Muscle layer of duodenum (tissue), 2 donors: ENCODE data around the gene PCSK1.

Experiments
- H3K27ac ChIP-seq: one replicate; pipeline ENCODE4 v1.7.0; 2013; ENCODE audit warnings: mild to moderate bottlenecking, low read length
- H3K27me3 ChIP-seq: one replicate; pipeline ENCODE4 v1.7.0; 2013; ENCODE audit warnings: low read depth, mild to moderate bottlenecking, control low read depth, low read length
- H3K36me3 ChIP-seq, 2 donors: one replicate each; pipeline ENCODE4 v1.7.0; 2013; ENCODE audit warnings: low read length in 2 of 2, control low read depth in 1 of 2, mild to moderate bottlenecking in 1 of 2; ENCODE audit not compliant: insufficient read depth in 2 of 2, control insufficient read depth in 1 of 2
- H3K4me1 ChIP-seq, 2 donors: one replicate each; pipeline ENCODE4 v1.7.0; 2013; ENCODE audit warnings: low read length in 2 of 2, mild to moderate bottlenecking in 2 of 2, control low read depth in 1 of 2, moderate library complexity in 1 of 2; ENCODE audit not compliant: insufficient read depth in 2 of 2, control insufficient read depth in 1 of 2
- H3K4me3 ChIP-seq, 2 donors: one replicate each; pipeline ENCODE4 v1.7.0; 2013; ENCODE audit warnings: low read length in 2 of 2, low read depth in 1 of 2, mild to moderate bottlenecking in 1 of 2
- H3K9me3 ChIP-seq, 2 donors: one replicate each; pipeline ENCODE4 v1.7.0; 2013; ENCODE audit warnings: low read length in 2 of 2, control low read depth in 1 of 2, mild to moderate bottlenecking in 1 of 2; ENCODE audit not compliant: control insufficient read depth in 1 of 2
- donor health status: healthy.

Gene PCSK1

DNA sequence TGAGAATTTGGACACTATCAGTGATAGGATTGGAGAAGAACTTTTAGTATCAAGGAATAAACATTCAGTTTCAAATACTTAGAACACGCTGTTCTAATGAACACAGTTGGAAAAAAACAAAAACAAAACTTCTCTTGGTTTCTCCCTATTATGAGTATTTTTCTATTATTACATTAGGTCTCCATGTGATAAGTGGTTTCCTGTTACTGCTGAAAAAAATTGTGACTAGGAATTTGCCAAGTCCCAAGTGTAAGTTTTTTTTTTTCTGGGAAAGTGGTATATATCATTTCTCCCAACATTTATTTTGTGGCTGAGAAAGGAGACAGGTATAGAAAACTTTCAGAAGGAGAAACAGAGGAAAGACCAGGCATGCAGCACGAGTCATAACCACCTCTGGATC is 41.1 kb downstream of the PCSK1 start:
- Histone ChIP-seq H3K4me3 (no peak overlapping the region), H3K27ac (no peak overlapping the region), H3K9me3 (no peaks in the 10 kb centered on the region), H3K36me3 (no peaks in the 10 kb centered on the region), H3K27me3 (no peaks in the 10 kb centered on the region), H3K4me1 (no peaks in the 10 kb centered on the region)

DNA sequence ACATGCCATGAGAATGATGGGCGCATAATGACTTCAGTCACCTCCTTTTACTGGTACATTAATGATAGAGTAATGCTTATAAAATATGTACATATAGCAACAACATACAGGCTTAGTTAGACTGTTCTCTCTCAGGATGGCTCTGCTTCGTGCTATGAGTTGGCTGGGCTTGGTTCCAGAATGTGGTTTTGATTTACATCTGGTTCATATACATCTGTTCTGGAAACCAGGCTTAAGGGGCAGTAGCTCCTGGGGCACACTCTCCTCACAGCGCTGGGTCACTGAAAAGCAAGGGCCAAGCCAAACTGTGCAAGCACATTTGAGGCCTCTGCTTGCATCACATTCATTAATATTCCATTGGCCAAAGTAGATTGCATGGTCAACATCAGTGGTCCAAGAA is 44.9 kb downstream of the PCSK1 start:
- Histone ChIP-seq H3K4me3 (no peak overlapping the region), H3K27me3 (no peaks in the 10 kb centered on the region), H3K9me3 (no peaks in the 10 kb centered on the region), H3K4me1 (peaks cover 0 to 4% of the 10 kb centered on the region in 2 donors), H3K27ac (no peak overlapping the region), H3K36me3 (no peaks in the 10 kb centered on the region)

DNA sequence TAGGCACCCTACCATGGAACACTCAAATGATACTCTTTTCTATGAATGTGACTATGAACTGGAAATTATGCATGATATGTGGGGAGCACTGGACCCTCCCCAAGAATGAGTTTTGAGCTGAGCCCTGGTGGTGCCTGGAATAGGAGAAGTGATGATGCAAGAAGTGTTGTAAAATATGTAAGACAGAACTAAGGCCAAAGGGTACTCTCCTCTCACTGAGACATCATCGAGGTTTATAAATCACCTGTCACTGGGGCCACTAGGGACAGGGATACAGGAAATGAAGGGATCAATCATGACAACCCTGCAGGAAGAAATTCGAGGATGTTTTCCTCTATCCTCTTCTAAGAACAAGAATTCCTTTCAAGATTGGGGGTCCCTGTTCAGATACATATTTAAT is 45.4 kb downstream of the PCSK1 start:
- no peak overlapping the region for H3K27ac ChIP-seq
- H3K27me3 ChIP-seq, result no peaks in the 10 kb centered on the region
- H3K9me3 ChIP-seq, result no peaks in the 10 kb centered on the region
- peaks cover 0 to 4% of the 10 kb centered on the region in 2 donors for H3K4me1 ChIP-seq
- H3K4me3 ChIP-seq, result no peak overlapping the region
- no peaks in the 10 kb centered on the region for H3K36me3 ChIP-seq

DNA sequence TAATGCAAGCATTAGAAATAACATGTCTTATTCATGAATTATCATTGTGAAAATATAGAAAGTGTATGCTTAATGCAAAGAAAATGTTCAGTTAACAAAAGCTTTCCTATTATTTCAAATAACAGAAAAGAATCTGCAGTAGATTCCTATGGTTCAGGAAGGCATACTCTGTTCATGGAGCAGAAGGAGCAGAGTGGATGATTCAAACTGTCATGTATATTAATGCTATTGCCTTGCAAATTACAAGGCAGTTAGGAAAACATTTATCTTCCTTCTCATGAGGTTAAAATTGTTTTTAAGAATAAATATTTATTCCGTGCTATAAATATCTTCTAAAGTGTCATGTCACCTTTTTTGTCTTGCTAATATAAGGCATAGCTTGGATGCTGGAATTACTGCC is 47.5 kb downstream of the PCSK1 start:
- Histone ChIP-seq H3K27me3 (no peaks in the 10 kb centered on the region), H3K4me3 (no peak overlapping the region), H3K36me3 (no peaks in the 10 kb centered on the region), H3K9me3 (no peaks in the 10 kb centered on the region), H3K27ac (no peak overlapping the region), H3K4me1 (peaks cover 0 to 4% of the 10 kb centered on the region in 2 donors)

DNA sequence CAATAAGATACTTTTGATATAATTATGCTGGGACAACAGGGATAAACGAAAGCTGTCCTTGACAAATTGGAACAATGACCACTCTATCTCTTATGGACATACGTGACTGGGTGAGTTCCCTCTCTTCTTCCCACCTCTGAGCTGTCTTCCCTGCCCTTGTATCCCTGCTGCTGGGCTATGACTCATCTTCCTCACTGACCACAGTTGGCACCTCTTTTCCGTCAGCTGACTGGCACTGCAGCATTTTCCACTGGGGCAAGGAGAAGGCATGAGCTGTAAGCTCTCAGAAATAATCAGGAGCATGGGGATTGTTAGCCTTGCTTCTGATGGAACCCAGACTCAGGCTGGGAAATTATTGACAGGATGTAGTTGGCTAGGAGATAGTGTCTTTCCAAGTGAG is 48.7 kb downstream of the PCSK1 start:
- H3K27ac ChIP-seq, result no peak overlapping the region

DNA sequence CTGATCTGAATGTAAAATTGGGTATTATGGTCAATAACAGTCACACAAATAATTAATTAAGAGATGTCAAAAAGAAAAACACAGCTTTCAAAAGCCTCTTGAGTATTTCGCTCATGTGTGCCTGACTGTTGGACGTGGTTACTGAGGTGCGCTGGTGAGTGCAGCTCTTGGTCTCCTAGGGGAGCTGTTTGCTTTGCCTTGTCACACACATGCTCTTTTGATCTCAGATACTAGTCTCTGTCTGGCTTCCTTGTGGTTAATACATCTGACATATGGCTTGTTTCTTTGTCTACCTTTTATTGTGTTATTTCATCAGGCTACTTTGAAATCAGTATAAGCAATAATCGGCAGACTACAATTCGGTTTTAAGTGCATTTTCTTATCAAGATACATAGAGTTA is 51.5 kb downstream of the PCSK1 start:
- H3K36me3 ChIP-seq, result no peaks in the 10 kb centered on the region
- H3K27ac ChIP-seq, result no peak overlapping the region
- peaks cover 0 to 4% of the 10 kb centered on the region in 2 donors for H3K4me1 ChIP-seq
- H3K4me3 ChIP-seq, result no peak overlapping the region
- no peaks in the 10 kb centered on the region for H3K27me3 ChIP-seq
- no peaks in the 10 kb centered on the region for H3K9me3 ChIP-seq

More for the DNA sequence above, 48.7 kb downstream of the PCSK1 start:
- no peaks in the 10 kb centered on the region for H3K36me3 ChIP-seq
- no peak overlapping the region for H3K4me3 ChIP-seq
- H3K4me1 ChIP-seq, result peaks cover 0 to 4% of the 10 kb centered on the region in 2 donors
- H3K27me3 ChIP-seq, result no peaks in the 10 kb centered on the region
- H3K9me3 ChIP-seq, result no peaks in the 10 kb centered on the region

DNA sequence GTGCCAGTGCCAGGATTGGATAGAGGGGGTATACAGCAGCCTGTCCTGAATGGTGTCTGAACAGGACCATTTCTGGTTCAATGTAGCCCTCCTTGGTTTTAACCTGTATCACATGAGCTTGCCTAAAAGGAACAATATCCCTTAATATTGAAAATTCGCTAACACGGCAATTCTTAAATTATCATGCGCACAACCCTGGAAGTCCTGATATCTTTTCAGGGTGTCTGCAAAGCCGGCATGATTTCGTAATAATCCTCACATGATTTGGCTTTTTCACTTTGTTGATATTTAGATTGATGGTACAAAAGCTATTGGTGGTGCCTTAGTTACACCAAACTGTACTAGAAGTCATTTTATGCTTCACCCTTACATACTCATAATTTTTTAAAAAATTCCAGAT is 53.2 kb downstream of the PCSK1 start:
- no peak overlapping the region for H3K27ac ChIP-seq
- no peaks in the 10 kb centered on the region for H3K4me1 ChIP-seq
- H3K36me3 ChIP-seq, result no peaks in the 10 kb centered on the region
- H3K4me3 ChIP-seq, result no peak overlapping the region
- no peaks in the 10 kb centered on the region for H3K9me3 ChIP-seq
- no peaks in the 10 kb centered on the region for H3K27me3 ChIP-seq

DNA sequence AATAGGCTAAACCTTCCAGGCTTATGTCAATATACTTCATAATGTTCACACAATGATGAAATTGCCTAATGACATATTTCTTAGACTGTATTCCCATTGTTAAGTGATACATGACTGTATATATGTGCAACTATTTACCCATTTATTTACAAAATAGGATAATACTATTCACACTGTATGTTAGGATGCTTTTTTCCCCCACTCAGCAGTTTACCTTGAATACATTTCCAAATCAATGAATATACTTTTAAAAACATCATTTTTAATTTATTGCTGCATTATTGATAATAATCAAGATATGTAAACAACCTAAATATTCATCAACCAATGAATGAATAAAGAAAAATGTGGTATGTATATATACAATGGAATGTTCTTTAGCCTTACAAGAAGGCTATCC is 55.5 kb downstream of the PCSK1 start:
- H3K27me3 ChIP-seq, result no peaks in the 10 kb centered on the region
- no peaks in the 10 kb centered on the region for H3K9me3 ChIP-seq
- H3K4me1 ChIP-seq, result no peaks in the 10 kb centered on the region
- H3K27ac ChIP-seq, result no peak overlapping the region
- no peak overlapping the region for H3K4me3 ChIP-seq
- no peaks in the 10 kb centered on the region for H3K36me3 ChIP-seq

DNA sequence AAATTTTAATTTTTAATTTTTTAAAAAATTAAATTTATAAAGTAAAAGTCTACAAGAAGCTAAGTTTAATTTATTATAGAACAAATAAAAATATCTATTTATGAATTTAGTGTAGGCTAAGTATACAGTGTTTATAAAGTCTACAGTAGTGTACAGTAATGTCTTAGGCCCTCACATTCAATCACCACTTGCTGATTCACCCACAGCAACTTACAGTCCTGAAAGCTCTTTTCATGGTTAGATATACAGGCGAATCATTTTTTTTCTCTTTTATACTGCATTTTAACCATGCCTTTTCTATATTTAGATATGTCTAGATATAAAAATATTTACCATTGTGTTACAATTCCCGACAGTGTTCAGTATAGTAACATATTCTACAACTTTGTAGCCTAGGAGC is 55.9 kb downstream of the PCSK1 start:
- no peaks in the 10 kb centered on the region for H3K36me3 ChIP-seq
- H3K4me3 ChIP-seq, result no peak overlapping the region
- H3K27ac ChIP-seq, result no peak overlapping the region
- H3K4me1 ChIP-seq, result no peaks in the 10 kb centered on the region
- no peaks in the 10 kb centered on the region for H3K9me3 ChIP-seq
- H3K27me3 ChIP-seq, result no peaks in the 10 kb centered on the region

DNA sequence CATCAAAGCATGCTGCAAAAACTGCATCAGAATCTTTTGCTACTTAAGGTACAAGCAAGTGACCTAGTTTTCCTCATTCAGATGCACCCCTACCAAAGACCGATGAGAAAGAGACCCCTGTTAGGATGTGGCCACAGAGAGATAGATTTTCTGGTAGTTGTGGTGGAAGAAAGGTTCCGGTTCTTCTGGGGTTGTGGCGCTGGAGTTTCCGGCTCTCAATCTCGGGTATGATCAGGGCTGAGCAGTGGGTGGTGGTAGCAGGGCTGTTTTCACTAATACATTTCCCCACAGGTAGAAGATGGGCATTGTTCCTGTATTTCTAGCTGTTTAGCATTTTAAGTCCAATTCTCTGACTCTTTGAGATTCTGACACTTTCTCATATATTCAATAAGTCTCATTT is 58.4 kb downstream of the PCSK1 start:
- H3K36me3 ChIP-seq, result no peaks in the 10 kb centered on the region
- H3K27ac ChIP-seq, result no peak overlapping the region
- H3K4me1 ChIP-seq, result no peaks in the 10 kb centered on the region
- H3K27me3 ChIP-seq, result no peaks in the 10 kb centered on the region
- no peak overlapping the region for H3K4me3 ChIP-seq
- no peaks in the 10 kb centered on the region for H3K9me3 ChIP-seq

DNA sequence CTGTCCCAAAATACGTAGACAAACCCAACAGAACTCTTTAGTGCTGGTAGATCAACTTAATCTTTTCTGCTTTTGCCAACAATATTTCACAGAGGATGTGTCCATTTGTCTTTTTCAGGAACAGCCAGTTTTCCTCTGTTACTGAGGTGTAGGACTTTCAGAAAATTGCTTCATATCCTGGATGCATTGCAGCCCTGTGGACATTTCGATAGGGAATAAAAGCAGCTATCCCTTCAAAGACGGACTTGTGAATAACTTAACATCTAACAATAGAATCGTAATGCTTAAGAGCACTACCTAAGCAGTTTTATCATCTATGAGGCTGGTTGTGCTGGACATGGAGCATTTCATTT is 59.7 kb downstream of the PCSK1 start:
- no peaks in the 10 kb centered on the region for H3K36me3 ChIP-seq
- no peak overlapping the region for H3K27ac ChIP-seq
- no peaks in the 10 kb centered on the region for H3K27me3 ChIP-seq
- no peaks in the 10 kb centered on the region for H3K9me3 ChIP-seq
- H3K4me1 ChIP-seq, result no peaks in the 10 kb centered on the region
- H3K4me3 ChIP-seq, result no peak overlapping the region

DNA sequence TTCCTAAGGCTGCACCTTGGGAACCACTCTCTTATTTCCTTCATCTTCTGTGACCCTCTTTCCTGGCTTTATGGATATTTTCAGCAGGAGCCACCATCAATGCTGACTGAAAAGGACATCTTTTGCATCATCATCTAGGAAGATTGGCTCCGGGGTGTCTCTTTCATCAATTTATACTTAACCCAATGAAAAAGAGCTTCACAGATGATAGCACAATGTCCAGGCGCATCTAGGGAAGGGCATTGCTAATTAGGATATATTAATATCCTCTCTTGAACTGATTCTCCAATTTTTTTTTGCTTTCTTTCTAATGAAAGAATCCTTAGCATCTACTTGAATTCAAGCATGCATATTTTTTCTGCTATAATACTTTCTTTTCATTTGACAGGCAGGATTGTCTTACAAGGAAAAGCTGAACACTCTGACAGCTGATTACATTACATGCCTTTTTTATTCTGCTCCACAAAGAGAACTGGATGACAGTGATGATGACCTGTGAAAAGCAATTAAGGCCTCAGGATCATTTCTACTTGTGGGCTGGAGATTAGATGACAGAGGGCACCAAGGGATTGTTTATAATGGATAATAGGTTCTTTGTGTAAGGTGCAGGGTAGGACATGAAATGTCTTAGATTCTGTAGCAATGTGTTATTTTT is 60.2 kb downstream of the PCSK1 start:
- no peak overlapping the region for H3K4me3 ChIP-seq
- H3K27ac ChIP-seq, result no peak overlapping the region
- H3K36me3 ChIP-seq, result no peaks in the 10 kb centered on the region
- no peaks in the 10 kb centered on the region for H3K4me1 ChIP-seq
- H3K9me3 ChIP-seq, result no peaks in the 10 kb centered on the region
- H3K27me3 ChIP-seq, result no peaks in the 10 kb centered on the region
